DMS79 treated with DMSO at 0.1 percent for 48 hours (cell line): Measurements from ENCODE around the gene TREX2.
"Not testable (repeated sequence)": the region's sequence is repeated elsewhere in the genome, so short reads cannot be mapped to it uniquely, and the experiment has no call there.

Experiments used
- DNase-seq: peaks from one replicate; lab custom pipeline; 2025; lab: John Stamatoyannopoulos, UW

Gene TREX2

DNA sequence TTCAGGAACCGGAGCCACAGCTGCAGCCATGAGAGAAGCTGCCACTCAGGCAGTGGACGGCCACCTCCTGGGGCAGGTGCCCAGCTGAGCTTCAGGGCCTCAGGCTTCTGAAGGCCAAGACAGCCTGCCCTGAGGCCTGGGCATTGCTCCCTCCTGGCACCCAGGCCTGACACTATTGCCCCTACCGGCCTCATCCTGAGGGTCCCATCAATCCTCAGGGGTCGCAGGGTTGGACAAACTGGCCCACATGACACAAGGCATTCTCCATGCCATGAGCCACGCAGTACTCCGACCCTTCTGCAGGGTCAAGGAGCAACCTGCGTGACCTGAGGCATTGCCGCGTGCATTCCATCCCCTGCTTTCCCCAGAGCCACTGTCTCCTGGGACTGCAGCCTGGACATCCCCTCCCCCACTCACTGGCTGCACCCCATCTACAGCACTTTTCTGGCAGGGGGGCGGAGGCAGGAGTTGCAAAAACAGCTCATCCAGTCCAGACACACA lies 37.6 kb downstream of the TREX2 start:
- no peak for DNase-seq

DNA sequence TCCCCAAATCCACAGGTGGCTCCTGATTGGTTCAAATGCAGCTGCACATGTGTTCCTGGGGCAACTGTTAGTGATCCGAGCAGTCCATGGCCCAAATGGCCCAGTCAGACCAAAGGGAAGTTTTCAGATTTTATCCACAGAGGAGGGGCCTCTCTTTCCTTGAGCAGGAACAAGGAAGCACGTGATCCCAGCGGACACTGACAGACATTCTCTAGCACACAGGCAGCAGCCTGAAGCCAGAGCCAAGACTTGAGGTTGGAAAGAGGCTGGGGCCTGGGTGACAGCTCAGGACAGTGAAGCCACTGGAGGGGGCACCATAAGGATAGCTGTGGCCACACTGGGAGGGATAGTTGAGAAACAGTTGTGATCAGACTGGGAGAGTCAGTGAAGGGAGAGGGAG lies 38.1 kb downstream of the TREX2 start:
- no peak for DNase-seq

DNA sequence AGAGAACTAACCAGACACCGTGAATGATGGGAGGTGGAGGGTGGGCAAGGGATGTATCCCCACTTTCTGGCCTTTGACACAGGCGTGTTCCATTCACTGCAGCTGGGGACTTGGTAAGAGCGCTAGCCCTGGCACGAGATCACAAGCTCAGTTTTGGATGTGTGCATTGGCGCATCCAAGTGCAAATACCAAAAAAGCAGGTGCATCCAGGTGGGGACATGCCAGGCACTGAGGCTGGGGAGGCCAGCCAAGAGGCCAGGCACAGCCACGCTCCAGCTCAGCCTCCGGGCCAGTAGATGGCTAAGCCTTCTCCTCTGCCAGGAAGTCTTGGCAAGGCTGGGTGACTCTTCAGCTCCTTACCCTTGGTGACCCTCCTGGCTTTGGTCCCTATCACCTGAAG lies 39.0 kb downstream of the TREX2 start:
- no peak for DNase-seq

DNA sequence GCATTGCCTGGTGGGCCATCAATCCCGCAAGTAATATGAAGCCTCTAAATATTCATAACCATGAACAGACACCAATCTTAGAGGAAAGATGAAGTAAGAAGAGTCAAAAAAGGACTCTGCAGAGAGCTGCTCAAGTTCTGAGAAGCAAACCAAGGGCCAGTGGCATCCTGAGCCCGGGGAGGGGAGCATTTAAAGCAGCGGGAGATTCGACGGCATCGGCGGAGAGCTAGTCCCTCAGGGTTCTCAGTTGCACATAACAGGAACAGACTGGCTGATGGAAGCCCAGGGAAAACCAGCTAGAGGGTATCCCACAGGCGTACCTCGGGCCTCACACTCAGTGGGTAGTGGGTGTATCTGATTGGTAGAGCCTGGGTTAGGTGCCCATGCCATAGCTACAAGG lies 39.8 kb downstream of the TREX2 start:
- DNase-seq, result no peak

DNA sequence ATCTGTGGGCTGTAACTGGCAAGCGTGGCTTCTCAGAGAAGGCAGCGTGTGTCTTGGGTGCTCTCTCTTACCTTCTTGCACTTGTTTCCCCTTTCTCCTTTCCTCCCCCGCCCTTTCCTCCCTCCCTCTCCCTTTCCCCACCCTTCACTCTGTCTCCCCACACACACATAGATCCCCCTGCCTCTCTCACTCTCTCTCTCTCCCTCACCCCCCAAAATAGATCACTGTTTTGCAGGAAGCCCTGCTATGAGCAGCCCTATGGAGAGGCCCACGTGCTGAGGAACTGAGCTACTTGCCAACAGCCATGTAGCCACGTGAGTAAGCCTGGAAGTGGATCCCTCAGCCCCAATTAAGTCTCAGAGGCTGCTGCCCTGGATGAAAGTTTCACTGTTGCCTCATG lies 40.4 kb downstream of the TREX2 start:
- no peak for DNase-seq

DNA sequence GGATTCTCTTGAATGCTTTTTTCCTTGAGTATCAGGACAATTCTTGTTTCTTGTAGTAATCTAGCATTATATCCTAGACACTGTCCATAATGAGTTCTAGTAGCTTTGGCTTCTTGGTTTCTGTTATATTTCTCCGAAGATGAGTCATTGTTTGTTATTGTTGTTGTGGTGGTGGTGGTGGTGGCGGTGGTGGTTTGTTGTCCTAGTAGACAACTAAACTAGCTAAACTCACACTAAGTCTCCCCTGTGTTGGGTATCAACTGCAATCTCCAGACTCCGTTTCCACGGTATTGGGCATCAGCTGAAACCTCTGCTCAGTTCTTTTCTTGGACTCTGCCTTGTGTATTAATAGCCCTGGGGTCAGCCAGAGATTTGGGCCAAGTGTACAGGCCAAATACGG lies 41.5 kb downstream of the TREX2 start:
- DNase-seq, result not testable (repeated sequence)

DNA sequence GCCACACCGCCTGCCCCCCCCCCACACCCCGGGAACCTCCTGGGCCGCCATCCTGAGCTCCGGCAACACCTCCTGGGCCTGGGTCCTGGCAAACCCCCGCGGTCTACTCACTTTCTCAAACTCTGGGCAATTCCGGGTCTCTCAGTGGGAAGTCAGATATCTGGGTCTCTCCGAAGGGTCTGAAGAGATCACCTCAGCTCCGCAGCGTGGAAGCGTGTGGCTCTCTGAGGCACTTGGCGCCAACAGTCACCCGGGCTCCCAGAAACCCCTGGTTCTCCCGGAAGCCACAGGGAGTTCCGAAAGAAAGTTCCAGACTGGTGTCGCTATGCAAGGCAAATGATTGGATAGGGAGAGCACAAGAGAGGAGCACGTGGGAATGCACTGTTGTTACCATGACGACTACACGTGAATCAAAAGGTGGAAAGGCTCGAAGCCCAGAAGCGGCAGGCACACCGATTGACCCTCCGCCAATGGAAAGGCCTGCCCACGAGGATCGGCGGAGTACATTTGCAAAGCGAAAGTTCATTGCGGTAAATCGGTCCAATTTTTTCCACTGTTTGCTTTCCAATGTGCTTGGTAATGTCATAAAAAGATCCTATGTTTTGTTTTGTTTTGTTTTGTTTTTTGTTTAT lies 44.6 kb downstream of the TREX2 start, which contains the start of gene PNMA6E:
PNMA6E (minus strand) TSS at position 218 of the 632 bp plus-strand sequence. CDS start 2,501 bp downstream, outside the sequence.
- no peak for DNase-seq

DNA sequence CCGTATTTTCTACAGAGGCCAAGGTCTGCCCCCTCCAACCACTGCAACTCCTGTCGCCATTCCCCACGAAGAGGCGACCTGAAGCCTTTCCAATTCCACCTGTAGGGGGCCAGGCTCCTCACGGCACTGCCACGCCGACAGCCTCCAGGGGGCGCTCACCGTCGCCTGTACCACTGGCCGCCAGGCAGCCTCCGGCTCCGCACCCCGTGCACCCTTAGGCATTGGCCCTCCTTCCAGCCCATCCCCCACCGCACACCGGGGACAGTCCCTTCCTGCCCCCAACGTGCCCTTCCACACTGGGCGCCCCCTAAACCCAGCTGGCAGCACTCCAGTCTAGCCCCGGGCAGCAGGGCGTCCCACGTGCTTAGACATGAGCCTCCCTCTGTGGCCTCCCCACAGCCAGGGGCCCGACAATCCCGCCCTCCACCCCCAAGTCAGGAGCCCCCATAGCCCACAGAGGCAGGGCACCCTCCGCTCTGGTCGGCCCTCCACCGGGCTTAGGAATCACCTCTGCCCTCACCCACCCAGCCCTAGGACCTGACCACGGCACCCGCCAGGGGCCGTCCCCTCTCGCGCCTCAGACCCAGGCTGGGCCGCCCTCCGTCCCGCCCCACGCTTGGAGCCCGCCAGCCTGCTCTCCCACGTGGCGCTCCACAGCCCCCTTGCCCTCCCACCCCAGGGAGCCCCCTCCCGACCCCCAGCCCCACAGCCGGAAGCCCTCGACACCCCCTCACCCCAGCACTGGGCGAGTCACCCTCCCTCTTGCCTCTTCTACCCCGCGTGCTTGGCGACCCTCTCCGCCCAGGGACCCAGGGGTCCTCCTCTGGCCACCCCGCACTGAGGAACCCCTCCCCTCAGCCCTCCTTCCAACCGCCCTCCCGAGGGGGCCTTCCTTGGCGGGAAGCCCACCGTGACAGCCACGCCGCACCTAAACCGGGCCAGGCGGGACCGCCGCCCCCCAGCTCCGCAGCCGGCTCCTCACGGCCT lies 45.4 kb downstream of the TREX2 start:
- no peak for DNase-seq

DNA sequence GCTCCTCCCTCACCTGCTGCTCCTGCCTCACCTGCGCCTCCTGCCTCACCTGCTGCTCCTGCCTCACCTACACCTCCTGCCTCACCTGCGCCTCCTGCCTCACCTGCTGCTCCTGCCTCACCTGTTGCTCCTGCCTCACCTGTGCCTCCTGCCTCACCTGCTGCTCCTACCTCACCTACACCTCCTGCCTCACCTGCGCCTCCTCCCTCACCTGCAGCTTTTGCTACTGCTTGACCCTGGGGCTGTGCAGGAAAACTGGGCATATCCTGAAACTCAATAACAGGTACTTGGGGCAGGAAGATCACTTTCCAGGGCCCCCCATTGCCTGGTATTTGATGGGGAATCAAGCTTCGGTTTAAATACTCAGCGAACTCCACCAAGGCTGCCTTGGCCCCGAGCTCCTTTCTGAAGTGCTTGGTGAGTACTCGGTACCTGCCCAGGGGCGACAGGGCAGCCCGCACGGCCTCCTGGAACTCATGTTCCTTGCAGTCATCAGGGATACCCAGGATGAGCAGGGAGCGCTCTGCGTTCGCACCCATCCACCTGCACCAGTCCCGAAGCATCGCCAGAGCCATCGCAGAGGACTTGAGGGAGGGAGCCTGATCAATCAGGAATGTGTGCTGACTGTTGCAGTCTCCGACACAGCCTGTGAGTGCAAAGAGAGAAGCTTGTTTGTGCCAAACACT lies 47.4 kb downstream of the TREX2 start:
- no peak for DNase-seq

DNA sequence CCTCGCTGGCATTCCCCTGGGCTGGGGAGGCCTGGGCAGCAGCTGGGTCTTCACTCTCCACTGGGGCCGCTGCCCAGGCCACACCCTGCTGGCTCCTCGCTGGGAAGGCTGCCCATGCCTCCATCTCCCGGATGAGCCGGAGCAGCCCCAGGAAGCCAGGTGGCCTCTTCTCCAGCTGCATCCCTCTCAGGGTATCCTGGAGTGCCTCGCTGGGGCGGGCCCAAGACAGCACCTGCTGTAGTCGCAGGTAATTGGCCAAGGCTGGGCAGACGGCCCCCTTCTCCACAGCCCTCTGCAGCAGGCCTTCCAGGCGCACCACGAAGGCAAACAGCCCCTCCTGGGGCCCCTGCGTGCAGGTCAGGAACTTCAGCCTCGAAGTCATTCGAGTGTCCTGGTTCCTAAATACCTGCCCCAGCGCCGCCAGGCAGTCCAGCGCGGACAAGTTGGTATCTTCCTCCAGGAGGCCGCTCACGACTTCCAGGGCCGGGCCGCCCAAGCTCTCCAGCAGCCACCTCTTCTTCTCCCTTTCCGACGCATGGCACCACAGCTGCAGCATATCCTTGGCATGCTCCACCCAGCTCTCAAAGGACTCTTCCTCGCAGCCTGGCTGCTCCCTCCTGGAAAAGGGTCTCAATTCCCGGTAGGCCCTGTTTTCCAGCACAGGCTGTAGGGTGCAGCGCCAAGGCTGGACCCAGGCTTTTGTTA lies 48.4 kb downstream of the TREX2 start:
- peak; percentile 62 for DNase-seq

DNA sequence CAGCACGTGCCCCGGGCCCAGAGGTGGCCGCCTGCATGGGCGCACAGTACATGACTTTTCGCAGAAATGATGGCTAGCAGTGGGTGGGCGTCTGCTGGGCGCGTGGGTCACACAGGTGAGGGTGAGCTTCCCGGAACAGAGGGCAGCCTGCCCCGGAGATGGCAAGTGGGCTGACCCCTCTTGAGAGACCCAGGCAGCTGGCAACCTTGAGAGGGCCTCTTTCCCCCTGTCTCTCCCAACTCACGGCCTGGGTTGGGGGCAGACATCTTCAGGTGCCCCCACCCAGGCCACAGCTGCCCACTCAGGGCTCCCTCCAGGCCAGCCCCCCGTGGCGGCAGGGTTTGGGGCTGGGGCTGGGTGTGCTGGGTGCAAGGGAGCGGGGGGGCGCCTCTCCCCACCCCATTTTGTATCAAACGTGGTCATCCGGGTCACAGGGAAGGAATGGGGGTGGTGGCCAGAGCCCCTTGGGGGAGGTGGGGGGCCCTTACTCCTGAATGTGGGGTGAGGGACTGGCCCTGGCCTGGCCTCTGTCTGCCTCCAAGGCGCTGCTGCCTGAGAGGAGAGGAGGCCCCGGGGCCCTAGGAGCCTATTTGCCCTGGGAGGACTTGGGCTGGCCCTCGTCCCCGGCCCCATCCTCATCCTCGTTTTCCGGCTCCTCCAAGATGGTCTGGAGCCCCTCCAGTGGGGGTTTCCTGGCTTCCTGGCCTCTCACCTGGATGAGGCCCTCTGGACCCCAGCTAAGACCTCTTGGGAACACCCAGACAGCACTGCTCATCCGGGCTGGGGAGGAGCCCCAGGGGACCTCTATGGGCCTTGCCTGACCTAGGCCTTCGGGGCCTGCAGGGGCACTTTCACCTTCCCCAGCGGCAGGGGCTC lies 49.3 kb downstream of the TREX2 start:
- no peak for DNase-seq

DNA sequence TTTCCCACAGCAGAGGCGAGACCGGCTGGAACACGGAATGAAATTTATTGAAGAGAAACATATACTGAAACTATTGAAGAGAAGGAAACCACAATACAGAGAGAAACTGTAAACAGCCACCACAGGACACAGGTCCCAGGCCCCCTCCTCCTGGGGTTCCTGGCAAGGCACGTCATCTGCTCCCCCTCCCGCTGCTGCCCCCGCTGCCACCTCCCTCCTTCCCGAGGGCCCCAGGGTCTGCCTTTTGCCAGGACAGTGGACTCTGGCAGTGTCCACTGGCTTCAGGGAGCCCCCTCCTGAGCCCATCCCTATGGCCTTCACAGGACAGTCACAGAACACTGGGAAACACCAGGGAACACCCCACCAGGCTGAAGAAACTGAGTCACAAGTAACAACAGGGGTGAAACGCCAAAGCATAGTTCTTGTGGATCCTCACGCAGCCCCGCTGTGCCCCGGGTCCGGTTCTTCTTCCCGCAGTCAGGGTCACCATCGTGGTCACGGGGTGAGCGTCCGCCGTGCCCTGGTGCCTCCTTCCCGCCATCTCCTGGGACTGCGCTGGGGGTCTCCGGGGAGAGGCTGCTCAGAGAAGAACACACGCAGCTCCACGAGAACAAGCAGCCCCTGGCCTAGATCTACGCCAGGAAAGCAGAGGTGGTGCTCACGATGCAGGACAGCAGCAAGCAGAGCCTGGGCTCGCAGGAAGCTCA lies 50.1 kb downstream of the TREX2 start:
- DNase-seq, result no peak

DNA sequence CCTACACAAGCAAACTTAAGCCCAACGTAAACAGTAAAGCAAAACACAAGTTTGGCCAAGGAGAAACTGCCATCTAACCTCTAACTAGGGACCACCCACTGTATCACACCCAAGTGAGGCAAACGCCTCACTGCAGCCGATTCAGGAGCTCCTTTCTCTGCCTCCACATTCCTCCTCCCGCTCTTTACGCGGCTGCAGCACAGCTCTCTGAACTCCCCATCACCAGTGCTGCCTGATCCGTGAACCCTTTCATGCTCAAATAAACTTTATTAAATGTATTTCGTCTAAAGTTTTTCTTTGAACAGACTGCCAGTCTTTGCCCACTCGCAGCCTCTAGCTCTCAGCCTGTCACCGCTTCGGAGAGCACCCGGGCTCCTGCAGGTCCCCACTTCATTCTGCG lies 51.2 kb downstream of the TREX2 start:
- DNase-seq, result no peak
